Stomach (tissue), 9 donors: ENCODE data around the gene SLC24A4. TPM values are rescaled to one million over a fixed set of nuclear protein-coding genes. Genes with fewer than 3 reads are reported as not detected.

ENCODE experiments used
- DNase-seq, 2 donors: peaks; one replicate each; pipeline versions ENCODE4 v3.0.0 to v3.0.0-alpha.2; 2013 to 2019
- H3K27ac ChIP-seq, 5 donors: fragments of 200-600 bp in 4 of 5; sonication (generic) in 4 of 5; one replicate each; pipeline ENCODE4 v1.5.1; 2013 to 2019; ENCODE audit warnings: mild to moderate bottlenecking in 1 of 5, moderate library complexity in 1 of 5
- H3K27me3 ChIP-seq, 3 donors: fragments of 200-600 bp; sonication (generic); one replicate each; pipeline ENCODE4 v1.5.1; 2017 to 2019; ENCODE audit warnings: mixed run types in 1 of 3
- H3K36me3 ChIP-seq, 4 donors: fragments of 200-600 bp; sonication (generic); 1 replicate in 3 of 4; 2 replicates in 1 of 4; pipeline ENCODE4 v1.5.1; 2016 to 2019
- H3K4me1 ChIP-seq, 4 donors: fragments of 200-600 bp; sonication (generic); one replicate each; pipeline ENCODE4 v1.5.1; 2016 to 2019
- H3K4me3 ChIP-seq, 4 donors: fragments of 200-600 bp; sonication (generic) in 3 of 4; one replicate each; pipeline ENCODE4 v1.5.1; 2016 to 2019; ENCODE audit warnings: mild to moderate bottlenecking in 1 of 4
- H3K9me3 ChIP-seq, 4 donors: fragments of 200-600 bp; sonication (generic); one replicate each; pipeline ENCODE4 v1.5.1; 2016 to 2019
- CTCF ChIP-seq, 7 experiments: fragments of 450-650 bp in 4 of 7; fragments of 200-600 bp in 3 of 7; sonication (generic) in 3 of 7; IDR thresholded peaks; one replicate each; pipeline ENCODE4 v1.5.1; 2016 to 2019; ENCODE audit warnings: antibody characterized with exemption in 7 of 7, control low read depth in 2 of 7, mild to moderate bottlenecking in 1 of 7
- EP300 ChIP-seq: sonication (generic); formaldehyde crosslinking; IDR thresholded peaks from one replicate; pipeline ENCODE4 v1.6.1; 2017; ENCODE audit warnings: antibody characterized with exemption
- POLR2A ChIP-seq, 4 donors: fragments of 450-650 bp; IDR thresholded peaks; one replicate each; pipeline ENCODE4 v1.6.1; 2016; ENCODE audit warnings: antibody characterized with exemption in 4 of 4, control low read depth in 2 of 4, mild to moderate bottlenecking in 1 of 4, moderate library complexity in 1 of 4
- POLR2AphosphoS5 ChIP-seq, 3 donors: sonication (generic); formaldehyde crosslinking; IDR thresholded peaks; one replicate each; pipeline ENCODE4 v1.6.1; 2016; ENCODE audit warnings: antibody characterized with exemption in 3 of 3
- WGBS, 5 donors: extraction: QIAGEN DNeasy Blood & Tissue Kit in 3 of 5; methylation state at CpG; one replicate each; pipeline versions ENCODE4 v1.1.5 to v1.1.7; 2013 to 2018; 5-methylcytosine and 5-hydroxymethylcytosine counted together
- intact Hi-C: fragments of 100-400 bp; cut with DNase I; formaldehyde crosslinking; loops from one replicate; pipeline ENCODE4 v1.15.1; 2023; ENCODE audit warnings: low total_unique reads
- polyA plus RNA-seq, 3 donors: library from polyadenylated mRNA; stranded (reverse); fragments of 200-250 nt; gene quantifications; one replicate each; pipeline ENCODE4 v1.2.3, GENCODE V29; 2013
- total RNA-seq, 5 donors: library from RNA; depleted of rRNA; stranded (reverse); fragments of >200 nt; gene quantifications; one replicate each; pipeline versions ENCODE4 v1.1.0 to v1.2.3, GENCODE V29; 2014 to 2016
- donor health status: healthy with polysubstance abuse.
- donor health status: Bipolar disorder and iron deficiency.
- donor health status: healthy.

SLC24A4 gene
- total and polyA plus RNA-seq, 8 donors = 0.08 to 0.92 (median 0.38) TPM; not detected in 4

GRCh38 chr14:92430686-92431085, 107.7 kb downstream of the SLC24A4 start:
- H3K9me3 ChIP-seq = peaks cover 0 to 13% (median 8%) of the 10 kb centered on the region in 4 donors
- no peak overlapping the region for H3K27ac ChIP-seq
- no peak for DNase-seq
- TF ChIP-seq POLR2AphosphoS5 (IDR thresholded peaks at IDR 0.05) (no peak), EP300 (no peak), CTCF (IDR thresholded peaks at IDR 0.05) (no peak), POLR2A (IDR thresholded peaks at IDR 0.05) (no peak)
- H3K4me1 ChIP-seq = peaks cover 0 to 12% (median 0%) of the 10 kb centered on the region in 4 donors
- no peaks in the 10 kb centered on the region for H3K36me3 ChIP-seq
- 44 to 59% (median 57%) methylated on average over 3 of the region's 3 CpGs for WGBS, 5 donors
- H3K4me3 ChIP-seq = no peak overlapping the region
- intact Hi-C loops = no loop called here
- H3K27me3 ChIP-seq = no peaks in the 10 kb centered on the region

- 64 to 74% (median 71%) methylated on average over 9 to 11 of the region's 11 CpGs for WGBS, 5 donors
- Histone ChIP-seq H3K9me3 (peaks cover 0 to 13% (median 8%) of the 10 kb centered on the region in 4 donors), H3K4me1 (peaks cover 0 to 11% (median 0%) of the 10 kb centered on the region in 4 donors), H3K4me3 (no peak overlapping the region), H3K36me3 (no peaks in the 10 kb centered on the region), H3K27me3 (no peaks in the 10 kb centered on the region), H3K27ac (no peak overlapping the region)
- no peak for DNase-seq
- TF ChIP-seq POLR2AphosphoS5 (IDR thresholded peaks at IDR 0.05) = no peak
- intact Hi-C loops = no loop called here
Measured at GRCh38 chr14:92431199-92431725, 108.3 kb downstream of the SLC24A4 start.

GRCh38 chr14:92433407-92433806, 110.4 kb downstream of the SLC24A4 start:
- TF ChIP-seq CTCF (IDR thresholded peaks at IDR 0.05) (no peak), POLR2A (IDR thresholded peaks at IDR 0.05) (no peak), POLR2AphosphoS5 (IDR thresholded peaks at IDR 0.05) (no peak), EP300 (no peak)

GRCh38 chr14:92435154-92435553, 112.2 kb downstream of the SLC24A4 start:
- intact Hi-C loops = no loop called here
- no peak for DNase-seq
- no peak overlapping the region for H3K27ac ChIP-seq

More at GRCh38 chr14:92433407-92433806, 110.4 kb downstream of the SLC24A4 start:
- WGBS, 5 donors = 95 to 99% (median 97%) methylated on average over 2 of the region's 2 CpGs
- Histone ChIP-seq H3K9me3 (peaks cover 0 to 13% (median 8%) of the 10 kb centered on the region in 4 donors), H3K4me1 (no peaks in the 10 kb centered on the region), H3K27ac (no peak overlapping the region), H3K4me3 (no peak overlapping the region), H3K36me3 (no peaks in the 10 kb centered on the region), H3K27me3 (no peaks in the 10 kb centered on the region)
- intact Hi-C loops = no loop called here
- no peak for DNase-seq

More at GRCh38 chr14:92435154-92435553, 112.2 kb downstream of the SLC24A4 start:
- Histone ChIP-seq H3K27me3 (no peaks in the 10 kb centered on the region), H3K9me3 (peaks cover 0 to 13% (median 8%) of the 10 kb centered on the region in 4 donors), H3K4me1 (no peaks in the 10 kb centered on the region), H3K36me3 (no peaks in the 10 kb centered on the region), H3K4me3 (no peak overlapping the region)
- TF ChIP-seq CTCF (IDR thresholded peaks at IDR 0.05) = no peak
